ENCODE results near the gene NPBWR2.

Gene NPBWR2

DNA sequence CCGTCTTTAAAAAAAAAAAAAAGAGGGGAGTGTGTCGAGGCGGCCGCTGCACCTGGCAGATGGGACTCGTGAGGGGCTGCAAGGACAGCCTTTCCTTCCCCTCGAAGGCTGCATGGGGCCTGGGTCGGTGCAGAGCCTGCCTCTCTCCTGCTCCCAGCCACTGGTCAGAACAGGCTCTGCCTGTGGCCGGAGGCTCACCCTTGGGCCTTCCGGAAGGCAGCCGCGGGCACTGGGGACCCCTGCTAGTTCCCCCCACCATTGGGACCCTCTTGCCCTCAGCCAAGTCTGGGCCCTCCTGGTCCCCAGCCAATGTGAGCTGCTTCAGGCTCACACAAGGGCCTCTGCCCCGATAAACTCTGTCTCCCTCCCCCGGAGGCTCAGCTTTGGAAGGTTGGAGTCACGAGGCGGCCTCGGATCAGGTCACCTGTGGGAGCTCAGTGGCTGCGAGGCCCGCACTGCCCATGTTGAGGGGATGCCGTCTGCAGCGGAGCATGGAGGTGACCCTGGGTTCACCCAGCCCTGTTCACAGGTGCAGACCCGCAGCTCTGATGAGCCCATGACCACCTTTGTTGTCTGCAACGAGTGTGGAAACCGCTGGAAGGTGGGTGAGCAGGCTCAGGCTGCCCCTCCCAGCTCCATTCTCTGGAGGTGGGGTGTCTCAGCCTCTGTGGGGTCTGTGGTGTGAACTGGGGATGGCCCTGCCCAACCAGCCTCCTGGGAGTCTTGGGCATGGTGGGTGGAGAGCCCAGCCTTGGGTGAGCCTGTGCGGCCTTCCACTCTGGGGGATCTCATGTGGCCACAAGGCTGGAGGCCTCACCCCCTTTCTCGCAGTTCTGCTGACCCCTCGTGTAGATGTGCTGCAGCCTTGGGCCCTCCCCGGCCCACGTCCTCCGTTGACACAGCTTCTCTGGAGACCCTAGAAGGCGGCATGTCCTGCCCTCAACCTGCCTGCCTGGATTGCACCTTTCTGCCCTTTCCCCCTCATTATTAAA, 35.7 kb downstream of the NPBWR2 start:
- Histone ChIP-seq H3K27me3 (no peaks in the 10 kb centered on the region), H3K4me1 (peaks cover 81 to 100% (median 99%) of the 10 kb centered on the region in 10 experiments), H3K4me2 (peak overlapping the region; percentile 93 to 100 (median 99)), H3K9me3 (replicated peaks in 1 of 11) (no peaks in the 10 kb centered on the region), H3K4me3 (peak overlapping the region in 2 of 10 experiments; percentile 1 to 51; a peak in 1 of 20 replicates), H4K20me1 (peaks cover 36 to 90% (median 71%) of the 10 kb centered on the region in 11 experiments; a peak in 21 of 22 replicates), H3K9ac (peak overlapping the region in 10 of 11 experiments; percentile 17 to 69 (median 52); a peak in 14 of 22 replicates), H3K36me3 (peaks cover 14 to 50% (median 43%) of the 10 kb centered on the region in 11 experiments), H3K27ac (peak overlapping the region in 4 of 11 experiments; percentile 11 to 55 (median 54); a peak in 4 of 22 replicates)
- no peak for TF ChIP-seq Cebpa-rat (IDR thresholded peaks at IDR 0.05)

DNA sequence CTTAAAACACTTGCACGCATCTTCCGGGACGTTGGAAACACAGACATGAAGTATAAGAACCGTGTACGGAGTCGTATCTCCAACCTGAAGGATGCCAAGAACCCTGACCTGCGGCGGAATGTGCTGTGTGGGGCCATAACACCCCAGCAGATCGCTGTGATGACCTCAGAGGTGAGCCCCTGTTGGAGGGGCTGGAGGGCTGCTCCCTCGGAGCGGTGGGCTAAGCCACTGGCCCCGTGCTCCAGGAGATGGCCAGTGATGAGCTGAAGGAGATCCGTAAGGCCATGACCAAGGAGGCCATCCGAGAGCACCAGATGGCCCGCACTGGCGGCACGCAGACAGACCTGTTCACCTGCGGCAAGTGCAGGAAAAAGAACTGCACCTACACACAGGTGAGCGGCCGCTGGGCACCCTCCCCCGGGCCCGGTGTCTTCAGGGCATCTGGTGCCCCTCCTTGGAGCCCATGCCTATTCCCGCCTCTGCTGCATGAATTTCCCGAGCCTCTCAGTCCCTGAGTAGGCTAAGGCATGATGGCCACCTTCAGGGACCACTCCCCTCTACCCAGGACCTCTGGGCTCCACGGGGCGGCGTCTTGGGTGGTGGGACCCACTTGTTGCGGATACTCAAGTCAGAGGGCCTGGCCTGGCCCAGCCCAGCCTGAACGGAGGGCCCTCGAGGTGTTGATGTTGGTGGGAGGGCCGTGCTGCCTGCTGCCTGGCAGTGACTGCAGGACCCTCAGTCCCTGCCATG, 36.9 kb downstream of the NPBWR2 start:
- Histone ChIP-seq H3K4me2 (peak overlapping the region in 8 of 11 experiments; percentile 93 to 100 (median 100); a peak in 16 of 22 replicates), H3K4me3 (no peak overlapping the region), H3K9me3 (replicated peaks in 1 of 11) (no peaks in the 10 kb centered on the region), H3K36me3 (peaks cover 14 to 38% (median 32%) of the 10 kb centered on the region in 11 experiments), H3K9ac (no peak overlapping the region), H3K27ac (no peak overlapping the region), H3K4me1 (peaks cover 82 to 100% (median 99%) of the 10 kb centered on the region in 10 experiments), H3K27me3 (no peaks in the 10 kb centered on the region), H4K20me1 (peaks cover 31 to 84% (median 59%) of the 10 kb centered on the region in 11 experiments; a peak in 21 of 22 replicates)
- no peak for TF ChIP-seq Cebpa-rat (IDR thresholded peaks at IDR 0.05)

DNA sequence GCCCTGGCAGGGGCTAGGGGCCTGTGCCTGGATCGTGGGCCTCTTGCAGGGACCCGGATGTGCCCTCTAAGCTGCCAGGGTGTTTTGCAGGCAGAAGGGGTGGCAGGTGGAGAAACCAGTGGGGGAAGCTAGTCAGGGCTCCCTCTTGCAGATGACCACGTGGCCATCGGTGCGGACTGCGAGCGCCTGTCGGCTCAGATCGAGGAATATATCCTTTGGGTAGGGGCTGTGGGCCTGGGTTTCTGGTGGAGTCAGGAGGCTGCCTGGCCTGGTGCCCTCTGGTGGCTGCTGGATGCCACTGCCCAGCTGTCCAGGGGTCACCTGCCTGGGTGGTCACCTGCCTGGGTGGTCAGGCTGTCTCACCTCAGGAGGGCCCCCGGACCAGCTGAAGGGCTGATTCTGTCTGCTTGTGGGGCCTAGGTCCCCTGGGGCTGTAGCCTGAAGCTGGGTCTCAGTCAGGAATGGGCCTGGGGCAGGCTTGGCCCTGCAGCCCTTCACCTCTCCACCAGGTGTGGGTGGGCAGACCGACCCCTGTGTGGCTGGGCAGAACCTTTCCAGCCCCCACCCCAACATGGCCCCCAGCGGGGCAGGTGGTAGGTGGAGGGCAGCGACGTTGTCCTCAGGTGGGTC, 37.6 kb downstream of the NPBWR2 start:
- Histone ChIP-seq H3K27me3 (no peaks in the 10 kb centered on the region), H3K36me3 (peaks cover 14 to 32% (median 27%) of the 10 kb centered on the region in 11 experiments), H3K9ac (peak overlapping the region in 3 of 11 experiments; percentile 31 to 43 (median 41); a peak in 2 of 22 replicates), H3K9me3 (replicated peaks in 1 of 11) (no peaks in the 10 kb centered on the region), H3K4me1 (peaks cover 80 to 100% (median 99%) of the 10 kb centered on the region in 10 experiments), H3K27ac (no peak overlapping the region), H3K4me3 (no peak overlapping the region), H3K4me2 (peak overlapping the region in 10 of 11 experiments; percentile 24 to 100 (median 99); a peak in 16 of 22 replicates), H4K20me1 (peaks cover 31 to 77% (median 52%) of the 10 kb centered on the region in 11 experiments; a peak in 21 of 22 replicates)
- TF ChIP-seq Cebpa-rat (IDR thresholded peaks at IDR 0.05) = no peak

DNA sequence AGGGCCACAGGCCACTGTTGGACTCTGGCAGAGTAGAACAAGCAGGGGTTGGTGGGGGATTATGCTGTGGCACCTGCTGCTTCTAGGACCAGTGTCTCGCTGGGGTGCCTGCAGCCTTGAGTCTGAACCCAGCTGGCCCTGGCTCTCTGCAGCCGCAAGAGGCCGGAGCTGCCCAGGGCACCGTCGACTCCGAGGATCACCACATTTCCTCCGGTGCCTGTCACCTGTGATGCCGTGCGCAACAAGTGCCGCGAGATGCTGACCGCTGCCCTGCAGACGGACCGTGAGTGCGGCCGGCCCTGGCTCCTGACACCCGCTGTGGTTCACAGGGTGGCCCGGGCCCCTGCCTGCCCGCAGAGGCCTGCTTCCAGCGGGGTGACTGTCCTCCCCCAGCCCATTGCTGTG, 38.2 kb downstream of the NPBWR2 start:
- H3K4me2 ChIP-seq = peak overlapping the region in 10 of 11 experiments; percentile 35 to 100 (median 99); a peak in 17 of 22 replicates
- H4K20me1 ChIP-seq = peaks cover 30 to 76% (median 49%) of the 10 kb centered on the region in 11 experiments; a peak in 21 of 22 replicates
- H3K4me3 ChIP-seq = no peak overlapping the region
- H3K27me3 ChIP-seq = no peaks in the 10 kb centered on the region
- no peak overlapping the region for H3K27ac ChIP-seq
- no peaks in the 10 kb centered on the region for H3K9me3 ChIP-seq (replicated peaks in 1 of 11)
- H3K4me1 ChIP-seq = peaks cover 80 to 100% (median 99%) of the 10 kb centered on the region in 10 experiments
- peaks cover 11 to 27% (median 22%) of the 10 kb centered on the region in 11 experiments for H3K36me3 ChIP-seq
- H3K9ac ChIP-seq = peak overlapping the region in 4 of 11 experiments; percentile 16 to 43 (median 36); a peak in 4 of 22 replicates
- TF ChIP-seq Cebpa-rat (IDR thresholded peaks at IDR 0.05) = no peak

DNA sequence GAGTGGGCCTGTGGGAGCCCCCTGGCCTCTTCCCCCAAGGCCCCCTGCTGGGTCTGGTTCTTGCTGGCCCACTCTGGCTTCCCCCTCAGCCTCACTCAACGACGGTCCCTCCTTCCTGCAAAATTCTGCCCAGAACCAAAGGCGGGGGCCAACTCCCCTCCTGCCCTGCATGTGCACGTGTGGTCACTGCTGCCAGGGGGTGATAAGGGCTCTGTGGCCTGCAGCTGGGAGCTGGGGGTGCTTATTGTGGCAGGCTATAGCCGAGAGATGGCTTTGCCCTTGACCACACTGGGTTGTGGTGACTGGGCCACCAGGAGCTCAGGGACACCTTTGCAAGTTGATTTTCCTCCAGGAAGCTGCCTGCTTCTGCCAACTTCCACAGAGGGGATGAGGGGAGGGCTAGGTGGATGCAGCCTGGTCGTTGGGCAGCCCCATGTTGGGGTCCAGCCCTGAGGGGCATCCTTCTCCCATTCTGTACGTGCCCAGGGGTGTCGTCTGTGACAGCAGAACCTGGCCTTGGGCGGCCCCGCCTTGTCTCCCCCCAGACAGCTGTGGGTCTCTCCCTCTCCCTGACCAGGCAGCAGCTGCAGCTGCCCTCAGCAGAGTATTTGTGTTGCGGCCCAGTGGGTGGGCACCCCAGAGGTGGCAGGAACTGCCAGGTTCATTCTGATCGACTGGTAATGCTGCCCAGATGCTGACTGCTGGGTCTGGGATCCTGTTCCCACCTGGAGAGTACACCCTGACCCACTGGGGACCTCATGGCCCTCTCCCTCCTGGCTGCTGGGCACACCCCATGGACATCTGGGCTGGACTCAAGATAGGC, 38.8 kb downstream of the NPBWR2 start:
- Histone ChIP-seq H3K9ac (peak overlapping the region in 4 of 11 experiments; percentile 14 to 54 (median 23); a peak in 6 of 22 replicates), H4K20me1 (peaks cover 28 to 76% (median 46%) of the 10 kb centered on the region in 11 experiments; a peak in 20 of 22 replicates), H3K4me1 (peaks cover 80 to 100% (median 99%) of the 10 kb centered on the region in 10 experiments), H3K9me3 (replicated peaks in 1 of 11) (no peaks in the 10 kb centered on the region), H3K27me3 (no peaks in the 10 kb centered on the region), H3K4me3 (no peak overlapping the region), H3K4me2 (peak overlapping the region; percentile 35 to 100 (median 99); a peak in 21 of 22 replicates), H3K36me3 (peaks cover 4 to 21% (median 16%) of the 10 kb centered on the region in 11 experiments), H3K27ac (no peak overlapping the region)
- no peak for TF ChIP-seq Cebpa-rat (IDR thresholded peaks at IDR 0.05)

GRCh38 chr20:64067733-64068307, 39.5 kb downstream of the NPBWR2 start:
- Histone ChIP-seq H3K9me3 (replicated peaks in 1 of 11) (no peaks in the 10 kb centered on the region), H3K27ac (no peak overlapping the region), H3K36me3 (peaks cover 0 to 13% (median 8%) of the 10 kb centered on the region in 11 experiments; a peak in 18 of 22 replicates), H3K4me1 (peaks cover 73 to 96% (median 94%) of the 10 kb centered on the region in 10 experiments), H3K4me3 (no peak overlapping the region), H3K27me3 (no peaks in the 10 kb centered on the region), H4K20me1 (peaks cover 21 to 68% (median 38%) of the 10 kb centered on the region in 11 experiments; a peak in 20 of 22 replicates), H3K4me2 (peak overlapping the region; percentile 68 to 100 (median 99); a peak in 21 of 22 replicates), H3K9ac (peak overlapping the region in 2 of 11 experiments; percentile 38 to 54; a peak in 3 of 22 replicates)
- no peak for TF ChIP-seq Cebpa-rat (IDR thresholded peaks at IDR 0.05)

GRCh38 chr20:64067005-64067632, 40.2 kb downstream of the NPBWR2 start:
- H3K9me3 ChIP-seq (replicated peaks in 1 of 11) = no peaks in the 10 kb centered on the region
- TF ChIP-seq Cebpa-rat (IDR thresholded peaks at IDR 0.05) = no peak
- peak overlapping the region; percentile 68 to 100 (median 98) for H3K4me2 ChIP-seq
- H3K27ac ChIP-seq = 0 out of 22 replicates have a peak overlapping the region, but pooled peaks of 1 of the 11 experiments have one; percentile 3
- peaks cover 14 to 61% (median 31%) of the 10 kb centered on the region in 11 experiments; a peak in 20 of 22 replicates for H4K20me1 ChIP-seq
- peaks cover 72 to 95% (median 94%) of the 10 kb centered on the region in 10 experiments for H3K4me1 ChIP-seq
- no peak overlapping the region for H3K4me3 ChIP-seq
- H3K36me3 ChIP-seq = peaks cover 0 to 6% (median 3%) of the 10 kb centered on the region in 11 experiments; a peak in 12 of 22 replicates
- peak overlapping the region in 2 of 11 experiments; percentile 7 to 38; a peak in 2 of 22 replicates for H3K9ac ChIP-seq
- no peaks in the 10 kb centered on the region for H3K27me3 ChIP-seq
